NOMO-1 (cell line): Measurements from ENCODE around the gene SPSB4.

Experiments used
- DNase-seq, 2 experiments: peaks; one replicate each; lab custom pipeline; 2025; ENCODE audit not compliant: unreplicated experiment in 2 of 2; lab: John Stamatoyannopoulos, UW

The SPSB4 gene

GRCh38 chr3:141072950-141073349 is 21.8 kb downstream of the SPSB4 start:
- no peak for DNase-seq

DNA sequence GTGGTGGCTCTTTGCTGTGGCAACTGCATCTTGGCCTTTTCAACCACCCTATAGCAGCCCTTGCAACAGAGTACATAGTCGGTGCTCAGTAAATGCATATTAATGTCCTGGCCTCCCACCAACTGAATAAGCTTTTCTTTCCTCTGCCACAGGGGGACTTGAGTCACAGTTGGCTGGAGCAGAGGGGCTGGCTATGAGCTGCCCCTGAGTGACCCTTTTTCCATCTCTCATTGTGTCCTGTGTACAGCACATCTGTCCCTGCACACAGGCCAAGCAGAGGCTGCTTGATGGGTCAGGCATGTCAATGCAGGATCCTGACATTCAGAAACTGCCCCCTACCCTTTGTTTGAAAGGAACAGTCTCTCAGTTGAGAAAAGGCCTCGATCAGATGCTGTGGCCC is 22.4 kb downstream of the SPSB4 start:
- no peak for DNase-seq

DNA sequence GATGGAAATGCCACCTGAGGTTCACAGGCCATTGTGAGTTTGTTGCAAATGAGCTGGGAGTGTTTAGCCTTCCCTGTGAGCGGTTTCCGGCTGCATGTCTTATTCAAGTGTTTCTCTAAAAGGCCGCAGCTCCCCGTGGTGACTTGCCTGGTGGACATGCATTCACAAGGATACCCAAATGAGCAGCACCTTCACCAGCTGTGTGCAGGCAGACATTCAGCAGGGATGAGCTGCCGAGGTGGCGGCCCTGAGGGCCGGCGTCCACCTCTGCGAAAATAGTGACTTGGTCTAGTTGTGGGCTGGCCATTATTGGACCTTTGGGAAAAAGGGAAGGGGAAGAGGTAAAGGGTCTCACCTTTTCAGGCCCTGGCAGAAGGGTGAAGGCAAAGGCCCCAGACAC is 23.4 kb downstream of the SPSB4 start:
- no peak for DNase-seq

GRCh38 chr3:141076036-141076773 is 25.1 kb downstream of the SPSB4 start:
- no peak for DNase-seq

GRCh38 chr3:141076797-141077571 is 25.8 kb downstream of the SPSB4 start:
- peak; percentile 66 to 84 for DNase-seq

DNA sequence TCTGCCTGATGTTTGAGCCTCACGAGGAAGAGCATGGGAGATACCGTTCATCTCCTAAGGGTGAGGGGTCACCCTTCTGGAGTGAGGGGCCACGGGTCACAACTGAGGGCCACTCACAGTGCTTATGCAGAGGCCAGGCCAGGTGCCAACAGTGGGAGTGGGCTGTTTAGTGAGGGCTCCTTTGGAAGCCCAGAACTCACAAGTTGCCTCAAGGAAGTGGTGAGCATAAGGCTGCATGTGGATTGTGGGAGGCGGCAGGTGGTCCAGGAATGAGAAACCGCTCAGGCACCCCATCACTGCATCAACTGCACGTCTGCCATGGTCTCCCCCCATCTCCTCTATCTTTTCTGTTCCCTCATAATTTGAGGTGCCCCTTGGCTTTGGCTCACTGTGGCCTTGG is 26.5 kb downstream of the SPSB4 start:
- DNase-seq, result no peak

- DNase-seq, result no peak
These were observed 27.1 kb downstream of the SPSB4 start for GRCh38 chr3:141078200-141078599.

- no peak for DNase-seq
These were observed 29.3 kb downstream of the SPSB4 start for GRCh38 chr3:141080431-141080830.

GRCh38 chr3:141081141-141081795 is 30.1 kb downstream of the SPSB4 start:
- DNase-seq, result no peak

DNA sequence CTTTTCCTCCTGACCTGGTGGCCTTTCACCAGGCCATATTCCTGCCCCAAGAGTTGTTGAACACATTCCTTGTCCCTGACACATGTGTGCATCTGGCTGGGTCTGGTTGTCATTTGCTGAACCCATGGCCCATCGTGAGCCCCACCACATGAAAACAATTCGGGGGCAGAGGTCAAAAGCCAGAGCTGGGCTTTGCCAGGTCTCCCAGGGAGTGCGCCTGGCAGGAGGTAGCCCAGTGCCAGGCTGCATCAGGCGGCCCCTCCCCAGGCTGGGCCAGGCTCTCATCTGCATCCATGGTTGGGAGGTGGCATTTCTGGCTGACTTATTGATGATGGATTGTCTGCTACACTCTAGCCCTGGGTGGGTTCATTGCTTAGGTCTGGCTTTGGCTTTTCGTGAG is 30.9 kb downstream of the SPSB4 start:
- no peak for DNase-seq

DNA sequence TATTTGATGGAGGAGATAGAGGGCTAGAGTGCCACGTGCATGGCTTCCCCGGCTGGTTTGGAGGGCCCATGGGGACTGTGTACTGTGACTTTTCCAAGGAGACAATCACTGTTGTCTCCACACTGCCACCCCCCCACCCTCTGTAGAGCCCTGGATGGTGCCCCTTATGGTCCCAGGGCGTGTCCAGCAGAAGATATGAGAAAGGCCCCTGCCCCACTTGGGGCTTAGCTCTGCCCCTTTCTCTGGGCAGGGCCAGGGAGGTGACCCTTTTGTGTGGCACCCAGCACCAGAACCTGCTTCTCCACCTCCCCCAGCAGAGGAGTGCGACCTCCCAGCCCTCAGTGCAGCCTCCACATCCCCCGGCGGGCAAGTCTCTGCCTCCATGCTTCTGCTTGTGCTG is 32.1 kb downstream of the SPSB4 start:
- DNase-seq, result no peak

- DNase-seq, result no peak
These were observed 32.9 kb downstream of the SPSB4 start for GRCh38 chr3:141083836-141084649.

DNA sequence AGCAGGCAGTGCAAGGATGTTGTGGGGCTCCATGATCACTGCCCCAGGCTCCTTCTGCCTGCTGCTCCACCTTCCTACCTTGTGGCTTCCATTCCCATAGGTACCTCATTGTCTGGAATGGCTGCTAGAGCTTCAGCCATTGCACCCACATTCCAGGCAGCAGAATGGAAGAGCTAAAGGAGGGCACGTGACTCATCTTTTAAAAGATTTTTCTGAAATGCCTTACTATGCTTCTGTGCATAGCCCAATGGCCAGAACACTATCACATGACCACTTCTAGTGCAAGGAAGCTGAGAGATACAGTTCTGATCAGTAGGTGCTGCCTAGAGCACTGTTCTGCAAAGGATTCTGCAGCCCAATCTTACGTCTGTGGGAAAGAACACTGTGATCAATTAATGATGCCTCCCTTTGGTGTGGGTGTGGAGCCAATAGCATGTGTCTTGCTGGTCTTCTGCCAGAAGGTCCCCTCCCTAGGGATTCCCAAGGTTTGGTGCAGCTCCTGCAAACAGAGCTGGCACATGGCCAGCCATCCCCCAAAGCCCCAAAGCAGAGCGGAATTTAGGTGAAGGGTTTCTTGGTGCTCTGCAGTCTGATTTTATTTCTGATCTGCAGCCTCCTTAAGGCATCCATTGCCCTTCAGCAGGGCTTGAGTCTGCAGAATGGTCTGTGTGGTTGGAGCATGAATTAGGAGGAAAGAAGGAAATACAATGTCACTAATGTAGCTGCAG is 34.4 kb downstream of the SPSB4 start:
- no peak for DNase-seq

DNA sequence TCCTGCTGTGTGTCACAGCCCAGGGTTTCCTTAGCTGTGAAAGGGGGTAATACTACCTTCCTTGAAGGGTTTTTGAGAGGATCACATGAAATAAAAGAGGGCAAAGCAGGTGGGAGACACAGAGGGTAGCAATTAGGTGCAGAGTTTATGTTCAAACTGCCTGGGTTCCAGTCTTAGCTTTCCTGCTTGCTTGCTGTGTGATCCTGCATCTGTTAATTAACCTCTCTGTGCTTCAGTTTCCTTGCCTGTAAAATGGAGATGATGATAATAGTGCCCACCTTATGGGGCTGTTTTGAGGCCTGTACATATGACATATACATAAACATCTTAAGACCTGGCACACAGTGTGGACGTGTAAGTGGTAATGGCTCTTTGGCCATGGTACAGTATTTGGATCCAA is 35.0 kb downstream of the SPSB4 start:
- DNase-seq, result no peak

DNA sequence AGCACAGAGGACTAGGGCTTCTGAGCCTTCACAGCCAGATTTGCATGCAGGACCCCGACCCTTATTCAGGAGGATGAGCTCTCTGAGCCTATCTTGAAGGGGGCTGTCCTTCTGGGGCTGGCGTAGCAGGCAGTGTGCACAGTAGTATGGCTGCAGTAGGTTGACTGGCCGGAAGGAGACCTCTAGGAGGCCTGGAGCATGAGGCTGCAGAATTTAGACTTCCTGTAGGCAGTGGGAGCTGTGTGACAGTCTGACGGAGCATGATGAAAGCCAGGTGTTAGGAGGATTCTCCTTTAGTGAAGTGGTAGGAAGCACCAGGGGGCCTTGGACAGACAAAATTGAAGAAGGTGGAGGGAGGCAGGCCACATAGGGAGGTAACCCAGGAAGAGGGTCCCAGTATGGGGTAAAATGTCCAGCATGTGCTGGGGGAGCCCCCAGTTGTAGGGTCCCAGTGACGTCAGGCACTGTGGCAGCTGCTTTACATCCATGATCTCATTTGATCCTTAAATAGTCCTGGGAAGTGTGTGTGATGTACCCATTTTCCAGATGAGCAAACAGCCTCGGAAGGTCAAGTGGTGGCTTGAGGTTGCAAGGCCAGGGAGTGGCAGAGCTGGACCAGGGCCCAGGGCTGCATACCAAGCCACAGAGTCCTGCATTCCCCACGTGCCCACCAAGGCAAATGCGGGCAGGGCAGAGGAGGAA is 36.1 kb downstream of the SPSB4 start:
- no peak for DNase-seq

- DNase-seq, result no peak
These were observed 36.6 kb downstream of the SPSB4 start for GRCh38 chr3:141087778-141088130.

DNA sequence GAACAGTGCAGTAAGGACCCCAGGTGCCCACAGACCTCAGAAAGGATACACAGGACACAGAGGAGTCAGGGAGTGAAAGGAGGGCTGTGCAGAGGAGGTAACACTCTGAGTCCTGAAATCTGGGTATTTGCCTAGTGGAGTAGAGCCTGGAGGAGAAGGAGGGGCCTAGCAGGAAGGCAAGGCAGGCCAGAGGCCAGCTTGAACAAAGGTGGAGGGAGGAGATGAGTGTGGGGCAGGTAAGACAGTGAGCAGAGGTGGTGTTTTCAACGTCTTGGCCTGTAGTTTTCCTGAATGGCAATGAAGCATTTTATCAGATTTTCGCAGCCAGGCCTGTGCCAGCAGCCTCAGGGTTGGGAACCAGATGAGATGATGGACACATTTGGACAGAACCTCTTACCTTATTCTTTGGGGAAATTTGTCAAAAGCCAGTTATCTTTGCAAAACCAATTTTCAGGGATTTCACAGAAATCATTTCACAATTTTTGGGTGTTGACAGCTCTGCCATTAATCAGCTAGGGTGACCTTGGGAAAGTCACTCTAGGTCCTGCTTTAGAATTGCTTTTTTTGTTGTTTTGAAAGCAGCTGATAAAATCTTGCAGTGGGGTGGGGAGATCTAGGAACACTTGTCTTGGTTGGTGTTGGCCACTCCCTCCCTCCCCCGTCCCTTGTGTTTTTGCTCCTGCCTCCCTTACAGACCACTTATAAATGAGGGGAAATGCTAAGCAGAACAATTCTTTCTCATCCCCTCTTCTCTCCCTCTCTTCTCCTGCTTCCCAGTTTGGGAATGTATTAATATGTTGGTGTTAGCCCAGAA is 38.4 kb downstream of the SPSB4 start:
- no peak for DNase-seq

DNA sequence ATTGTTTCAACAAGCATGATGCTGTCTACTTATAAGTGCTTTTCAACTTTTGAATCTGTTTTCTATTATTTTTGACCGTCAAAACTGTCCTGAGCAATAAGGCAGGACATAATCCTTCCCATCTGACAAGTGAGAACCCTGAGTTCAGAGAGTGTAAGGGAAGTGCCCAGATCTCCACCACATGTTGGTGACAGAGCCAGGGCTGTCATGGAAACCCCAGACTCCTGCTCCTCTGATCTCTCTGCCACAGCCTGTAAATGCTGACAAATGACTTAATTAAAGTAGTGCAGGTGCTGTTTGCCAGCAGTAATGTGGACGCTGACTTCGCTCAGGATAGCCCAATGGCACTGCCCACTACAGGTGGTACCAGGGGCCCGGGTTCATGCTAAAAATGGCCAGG is 40.3 kb downstream of the SPSB4 start:
- no peak for DNase-seq

DNA sequence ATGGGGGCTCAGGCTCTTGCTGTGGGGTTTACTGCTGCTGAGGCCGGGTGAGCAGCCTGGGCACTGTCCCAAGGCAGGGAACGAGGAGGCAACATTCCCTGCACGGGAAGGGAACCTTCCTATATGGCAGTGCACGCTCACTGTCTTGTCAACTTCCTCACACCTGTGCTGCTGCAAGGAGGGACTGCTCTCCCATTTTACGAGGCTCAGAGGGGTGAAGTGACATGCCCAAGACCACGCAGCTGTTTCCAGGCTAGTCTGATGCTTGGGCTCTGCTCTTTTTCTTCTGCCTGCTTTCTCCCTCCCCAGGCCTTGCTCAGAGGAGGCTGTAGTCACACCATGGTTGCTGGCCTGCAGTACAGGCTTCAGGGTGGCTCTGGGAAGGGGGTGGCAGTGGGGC is 41.5 kb downstream of the SPSB4 start:
- DNase-seq, result no peak
